Fibroblast of lung (primary cell): ENCODE data around the gene KLRG1. TPM values are rescaled to one million over a fixed set of nuclear protein-coding genes. Genes with fewer than 3 reads are reported as not detected.

Experiments
- DNase-seq, 2 donors: peaks; one replicate each; pipeline versions ENCODE4 v3.0.0 to v3.0.0-alpha.2; 2010; ENCODE audit warnings: low read depth in 2 of 2
- H2AFZ ChIP-seq: 2 replicates; pipeline ENCODE4 v1.5.1; 2012; ENCODE audit warnings: low read length, control low read depth, inconsistent platforms
- H3K27ac ChIP-seq: 2 replicates; pipeline ENCODE4 v1.5.1; 2011; ENCODE audit warnings: low read length, control low read depth; ENCODE audit not compliant: insufficient read depth
- H3K27me3 ChIP-seq: 2 replicates; pipeline ENCODE4 v1.5.1; 2011; ENCODE audit warnings: mild to moderate bottlenecking, low read length; ENCODE audit not compliant: control insufficient read depth, insufficient read depth
- H3K36me3 ChIP-seq: 2 replicates; pipeline ENCODE4 v1.5.1; 2011; ENCODE audit warnings: low read length; ENCODE audit not compliant: control insufficient read depth, insufficient read depth
- H3K4me1 ChIP-seq: 2 replicates; pipeline ENCODE4 v1.5.1; 2011; ENCODE audit warnings: low read length; ENCODE audit not compliant: control insufficient read depth, insufficient read depth; ENCODE audit errors: extremely low read depth
- H3K4me2 ChIP-seq: 2 replicates; pipeline ENCODE4 v1.5.1; 2011; ENCODE audit warnings: low read length, control low read depth; ENCODE audit not compliant: insufficient read depth; ENCODE audit errors: extremely low read depth
- H3K4me3 ChIP-seq, 4 experiments: fragments of 200-600 bp in 1 of 4; sonication (generic) in 1 of 4; replicated peaks in 1 of 4; 2 replicates each; pipeline ENCODE4 v1.5.1; 2011 to 2016; ENCODE audit warnings: low read length in 4 of 4, low read depth in 3 of 4, mild to moderate bottlenecking in 3 of 4, control low read depth in 2 of 4, inconsistent platforms in 1 of 4, mixed read lengths in 1 of 4; ENCODE audit not compliant: insufficient read depth in 1 of 4; ENCODE audit errors: control extremely low read depth in 1 of 4
- H3K79me2 ChIP-seq: 2 replicates; pipeline ENCODE4 v1.5.1; 2012; ENCODE audit warnings: mild to moderate bottlenecking, low read length, inconsistent platforms; ENCODE audit not compliant: control insufficient read depth, insufficient read depth
- H3K9ac ChIP-seq: 2 replicates; pipeline ENCODE4 v1.5.1; 2011; ENCODE audit warnings: mild to moderate bottlenecking, low read length, control low read depth; ENCODE audit not compliant: insufficient read depth
- H3K9me3 ChIP-seq: 2 replicates; pipeline ENCODE4 v1.5.1; 2012; ENCODE audit warnings: low read depth, low read length; ENCODE audit not compliant: control insufficient read depth, insufficient read depth
- H4K20me1 ChIP-seq: 2 replicates; pipeline ENCODE4 v1.5.1; 2011; ENCODE audit warnings: low read length; ENCODE audit not compliant: control insufficient read depth, insufficient read depth; ENCODE audit errors: extremely low read depth
- EZH2 ChIP-seq: IDR thresholded peaks from 2 replicates; pipeline ENCODE4 v1.5.1; 2012; ENCODE audit warnings: low read length, control low read depth, mild to moderate bottlenecking; ENCODE audit errors: missing control alignments
- polyA plus RNA-seq, 2 donors: library from polyadenylated mRNA; depleted of rRNA in 1 of 2; stranded (reverse) in 1 of 2; unstranded in 1 of 2; fragments of >200 nt; gene quantifications; 2 replicates each; pipeline ENCODE4 v1.2.1, GENCODE V29; 2011 to 2012; ENCODE audit warnings: missing spikeins in 1 of 2
- total RNA-seq: library from RNA; depleted of rRNA; stranded (reverse); fragments of >200 nt; gene quantifications from 2 replicates; pipeline ENCODE4 v1.2.1, GENCODE V29; 2014
- TF ChIP-seq, protein P1 (sequence below), 2 donors: IDR thresholded peaks in 1 of 2; conservative IDR thresholded peaks in 1 of 2; 1 replicate in 1 of 2; 2 replicates in 1 of 2; pipeline ENCODE4 v1.5.1; 2011 to 2012; ENCODE audit warnings: low read length in 2 of 2, control low read depth in 1 of 2, inconsistent platforms in 1 of 2, low read depth in 1 of 2, mild to moderate bottlenecking in 1 of 2

Gene KLRG1
- total and polyA plus RNA-seq, 2 donors (not counting 1 experiment from before 2014, with no cell fraction given): 1.0 to 1.8 TPM

- Histone ChIP-seq H3K4me1 (no peaks in the 10 kb centered on the region), H3K9ac (peak within 1 kb of the TSS; percentile 94), H3K79me2 (peaks cover 38% of the 10 kb centered on the region), H3K27me3 (no peaks in the 10 kb centered on the region), H4K20me1 (no peaks in the 10 kb centered on the region), H3K9me3 (no peaks in the 10 kb centered on the region), H2AFZ (peak within 1 kb of the TSS; percentile 91), H3K4me3 (peak within 1 kb of the TSS; percentile 96 to 97 (median 97)), H3K4me2 (peak within 1 kb of the TSS; percentile 96), H3K27ac (peak within 1 kb of the TSS; percentile 100), H3K36me3 (peaks cover 5% of the 10 kb centered on the region)
- DNase-seq: peak; percentile 90 to 95
- TF ChIP-seq EZH2: no peak
- TF ChIP-seq, protein P1, sequence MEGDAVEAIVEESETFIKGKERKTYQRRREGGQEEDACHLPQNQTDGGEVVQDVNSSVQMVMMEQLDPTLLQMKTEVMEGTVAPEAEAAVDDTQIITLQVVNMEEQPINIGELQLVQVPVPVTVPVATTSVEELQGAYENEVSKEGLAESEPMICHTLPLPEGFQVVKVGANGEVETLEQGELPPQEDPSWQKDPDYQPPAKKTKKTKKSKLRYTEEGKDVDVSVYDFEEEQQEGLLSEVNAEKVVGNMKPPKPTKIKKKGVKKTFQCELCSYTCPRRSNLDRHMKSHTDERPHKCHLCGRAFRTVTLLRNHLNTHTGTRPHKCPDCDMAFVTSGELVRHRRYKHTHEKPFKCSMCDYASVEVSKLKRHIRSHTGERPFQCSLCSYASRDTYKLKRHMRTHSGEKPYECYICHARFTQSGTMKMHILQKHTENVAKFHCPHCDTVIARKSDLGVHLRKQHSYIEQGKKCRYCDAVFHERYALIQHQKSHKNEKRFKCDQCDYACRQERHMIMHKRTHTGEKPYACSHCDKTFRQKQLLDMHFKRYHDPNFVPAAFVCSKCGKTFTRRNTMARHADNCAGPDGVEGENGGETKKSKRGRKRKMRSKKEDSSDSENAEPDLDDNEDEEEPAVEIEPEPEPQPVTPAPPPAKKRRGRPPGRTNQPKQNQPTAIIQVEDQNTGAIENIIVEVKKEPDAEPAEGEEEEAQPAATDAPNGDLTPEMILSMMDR (conservative IDR thresholded peaks at IDR 0.05 in 1 of 2, IDR thresholded peaks at IDR 0.05 in 1 of 2; ENCODE audit: low read depth in 1 of 2, low read length in 2 of 2): peak; percentile 59 to 61
Observed at GRCh38 chr12:8949342-8950220, 39.8 kb upstream of the KLRG1 start, which contains the start of gene M6PR. TSS of gene M6PR (minus strand) at chr12:8949645. CDS start at chr12:8946404, 3,241 bp downstream.

- no peak for DNase-seq
- peak overlapping the region; percentile 94 for H3K9ac ChIP-seq
- H4K20me1 ChIP-seq: no peaks in the 10 kb centered on the region
- peak overlapping the region; percentile 100 for H3K27ac ChIP-seq
- H3K4me2 ChIP-seq: peak overlapping the region; percentile 82
- peaks cover 3% of the 10 kb centered on the region for H3K36me3 ChIP-seq
- H3K4me3 ChIP-seq: peak overlapping the region; percentile 96 to 97 (median 97)
- peaks cover 37% of the 10 kb centered on the region for H3K79me2 ChIP-seq
- H3K4me1 ChIP-seq: no peaks in the 10 kb centered on the region
- no peaks in the 10 kb centered on the region for H3K9me3 ChIP-seq
- TF ChIP-seq EZH2: no peak
- TF ChIP-seq, protein P1 (conservative IDR thresholded peaks at IDR 0.05 in 1 of 2, IDR thresholded peaks at IDR 0.05 in 1 of 2; ENCODE audit: low read depth in 1 of 2, low read length in 2 of 2): no peak
- H3K27me3 ChIP-seq: no peaks in the 10 kb centered on the region
- H2AFZ ChIP-seq: peak overlapping the region; percentile 91
Observed at GRCh38 chr12:8950221-8950527, 39.2 kb upstream of the KLRG1 start.

- Histone ChIP-seq H3K4me2 (peak overlapping the region; percentile 82), H3K9ac (no peak overlapping the region), H4K20me1 (no peaks in the 10 kb centered on the region), H3K27me3 (no peaks in the 10 kb centered on the region), H3K4me1 (no peaks in the 10 kb centered on the region), H3K9me3 (no peaks in the 10 kb centered on the region), H2AFZ (peak overlapping the region; percentile 91), H3K79me2 (peaks cover 33% of the 10 kb centered on the region), H3K36me3 (no peaks in the 10 kb centered on the region), H3K4me3 (peak overlapping the region; percentile 96 to 97 (median 97)), H3K27ac (no peak overlapping the region)
- TF ChIP-seq, protein P1 (conservative IDR thresholded peaks at IDR 0.05 in 1 of 2, IDR thresholded peaks at IDR 0.05 in 1 of 2; ENCODE audit: low read depth in 1 of 2, low read length in 2 of 2): no peak
- TF ChIP-seq EZH2: no peak
- no peak for DNase-seq
Observed at GRCh38 chr12:8950702-8951478, 38.5 kb upstream of the KLRG1 start.
